Aorta (tissue), 5 donors: ENCODE results near the gene CEP112. TPM values are rescaled to one million over a fixed set of nuclear protein-coding genes. Genes with fewer than 3 reads are reported as not detected.

Experiments used
- ATAC-seq: fragments of 200-7000 bp; cut with Tn5 transposase; one replicate; pipeline ENCODE4 v1.9.1; 2022; ENCODE audit warnings: moderate library complexity; ENCODE audit not compliant: low FRiP score
- DNase-seq, 2 donors: peaks; one replicate each; pipeline ENCODE4 v3.0.0-alpha.2; 2020
- H3K27ac ChIP-seq, 2 donors: one replicate each; pipeline ENCODE4 v1.5.1; 2013; ENCODE audit warnings: low read length in 2 of 2, mild to moderate bottlenecking in 2 of 2, moderate library complexity in 2 of 2, control low read depth in 1 of 2, inconsistent platforms in 1 of 2, low read depth in 1 of 2
- H3K27me3 ChIP-seq, 2 donors: one replicate each; pipeline ENCODE4 v1.6.1; 2013; ENCODE audit warnings: control low read depth in 1 of 2, low read length in 1 of 2, mild to moderate bottlenecking in 1 of 2, moderate library complexity in 1 of 2; ENCODE audit not compliant: insufficient read depth in 2 of 2, control insufficient read depth in 1 of 2
- H3K36me3 ChIP-seq, 2 donors: one replicate each; pipeline ENCODE4 v1.6.1; 2013; ENCODE audit warnings: control low read depth in 1 of 2, low read length in 1 of 2, mild to moderate bottlenecking in 1 of 2; ENCODE audit not compliant: insufficient read depth in 2 of 2, control insufficient read depth in 1 of 2
- H3K4me1 ChIP-seq, 2 donors: one replicate each; pipeline ENCODE4 v1.6.1; 2013; ENCODE audit warnings: low read length in 2 of 2, control low read depth in 1 of 2, mild to moderate bottlenecking in 1 of 2, moderate library complexity in 1 of 2; ENCODE audit not compliant: insufficient read depth in 2 of 2, control insufficient read depth in 1 of 2
- H3K4me3 ChIP-seq, 2 donors: one replicate each; pipeline ENCODE4 v1.5.1; 2013; ENCODE audit warnings: low read length in 2 of 2, control low read depth in 1 of 2, mild to moderate bottlenecking in 1 of 2
- H3K9me3 ChIP-seq: one replicate; pipeline ENCODE4 v1.6.1; 2013; ENCODE audit warnings: mild to moderate bottlenecking, low read length; ENCODE audit not compliant: control insufficient read depth
- WGBS, 2 donors: extraction: QIAGEN DNeasy Blood & Tissue Kit; methylation state at CpG; one replicate each; pipeline ENCODE4 v1.1.7; 2013; 5-methylcytosine and 5-hydroxymethylcytosine counted together
- intact Hi-C, 2 donors: fragments of 100-400 bp; cut with DNase I; formaldehyde crosslinking; loops; one replicate each; pipeline versions ENCODE4 v1.14.2 to v1.15.0; 2022
- polyA plus RNA-seq, 2 donors: library from polyadenylated mRNA; stranded (reverse); fragments of 200-250 nt; gene quantifications; one replicate each; pipeline ENCODE4 v1.2.3, GENCODE V29; 2013
- total RNA-seq, 2 donors: library from RNA; stranded (reverse); fragmentation: NEBNext Ultra II Directional; extraction: Animal tissue kit (Norgen Biotek cat#: 25700); gene quantifications; one replicate each; pipeline ENCODE4 v1.2.1, GENCODE V29; 2021
- donor health status: healthy with polysubstance abuse.
- donor health status: Bipolar disorder and iron deficiency.
- donor health status: DM: no; HTN: no; CAD: no.
- donor health status: DM: no; HTN: no; CAD: no.
- donor health status: DM: yes; HTN: yes; CAD: no.

The CEP112 gene
- total and polyA plus RNA-seq, 4 donors, result 17.5 to 47.5 (median 30.7) TPM

DNA sequence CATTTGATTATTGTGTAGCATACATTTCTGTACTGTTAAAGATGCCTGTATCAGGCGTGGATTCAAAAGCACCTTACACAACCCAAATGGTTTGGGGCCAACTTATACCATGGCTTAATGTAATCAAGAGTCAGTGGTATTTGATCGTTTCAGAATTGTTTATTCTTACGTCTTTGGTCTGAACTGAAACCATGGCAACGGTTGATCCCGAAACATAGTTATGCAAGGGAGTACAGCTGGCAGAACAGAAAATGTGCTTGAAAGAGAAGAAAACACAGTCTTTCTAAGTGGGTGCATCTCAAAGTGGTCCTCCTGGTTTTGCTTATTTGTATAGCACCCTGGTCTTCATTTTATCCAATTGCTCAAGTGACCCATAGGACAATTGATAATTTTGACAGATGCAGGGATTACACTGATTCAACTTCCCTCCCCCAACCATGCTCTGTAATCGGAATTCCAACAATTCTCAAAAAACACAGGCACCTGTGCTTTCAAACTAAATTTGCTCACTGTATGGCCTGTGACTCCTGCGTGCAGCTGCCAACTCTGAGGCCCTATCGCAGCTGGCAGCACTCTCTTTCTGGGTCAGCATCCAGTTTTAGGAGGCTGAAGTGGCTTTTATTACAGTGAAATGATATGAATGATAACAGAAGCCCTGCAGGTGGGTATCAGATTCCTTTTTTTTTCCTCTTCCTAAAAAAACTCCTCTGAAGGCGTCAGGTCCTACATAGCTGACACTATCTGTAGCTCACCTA is 553.5 kb downstream of the CEP112 start:
- Histone ChIP-seq H3K4me3 (no peak overlapping the region), H3K27me3 (no peaks in the 10 kb centered on the region), H3K9me3 (no peaks in the 10 kb centered on the region), H3K4me1 (no peaks in the 10 kb centered on the region), H3K36me3 (peaks cover 0 to 3% of the 10 kb centered on the region in 2 donors), H3K27ac (no peak overlapping the region)
- ATAC-seq (no peak), DNase-seq (no peak)
- intact Hi-C loops, result no loop called here
- 41 to 44% methylated on average over 9 of the region's 9 CpGs for WGBS, 2 donors

DNA sequence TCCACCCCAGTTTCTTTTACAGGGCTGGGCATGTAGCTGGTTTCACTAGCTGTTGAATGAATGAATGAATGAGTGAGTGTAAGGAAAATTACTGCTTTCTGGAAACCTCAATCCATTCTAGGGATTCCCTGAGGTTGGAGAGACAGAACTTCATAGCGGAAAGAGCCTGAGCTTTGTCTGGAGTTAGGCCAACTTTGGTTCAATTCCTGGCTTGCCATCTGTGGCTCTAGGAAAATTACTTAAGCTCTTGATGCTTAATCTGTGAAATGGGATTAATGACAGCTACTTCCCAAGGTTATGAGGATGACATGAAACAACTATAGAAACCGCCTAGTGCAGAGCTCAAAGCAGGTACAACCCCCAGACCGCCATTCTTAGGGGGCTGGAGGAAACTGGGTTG is 554.1 kb downstream of the CEP112 start:
- no peak for ATAC-seq
- intact Hi-C loops, result no loop called here

DNA sequence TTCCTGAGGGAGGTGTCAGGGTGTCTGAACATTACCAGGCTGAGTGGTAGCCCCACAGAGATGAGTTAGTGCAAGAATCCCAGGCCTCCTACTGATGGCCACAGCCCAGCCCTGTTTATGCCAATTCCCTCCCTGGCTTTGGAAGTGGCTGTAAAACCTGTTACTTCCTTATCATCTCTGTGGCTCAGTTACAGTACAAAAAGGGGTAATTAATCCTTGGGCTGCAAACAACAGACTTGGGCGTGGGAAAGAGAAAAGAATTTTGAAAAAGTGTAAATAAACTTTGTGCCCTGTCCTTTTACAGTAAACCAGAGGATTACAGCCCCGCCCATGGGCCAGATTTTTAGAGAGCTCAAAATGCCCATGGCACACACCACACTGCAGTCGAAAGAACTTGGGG is 557.4 kb downstream of the CEP112 start:
- 96 to 99% methylated on average over 3 of the region's 3 CpGs for WGBS, 2 donors

More for the DNA sequence above, 554.1 kb downstream of the CEP112 start:
- no peak overlapping the region for H3K27ac ChIP-seq
- no peaks in the 10 kb centered on the region for H3K9me3 ChIP-seq
- no peaks in the 10 kb centered on the region for H3K27me3 ChIP-seq
- WGBS, 2 donors, result 87 to 91% methylated on average over 3 of the region's 3 CpGs
- H3K4me3 ChIP-seq, result no peak overlapping the region
- DNase-seq, result no peak
- no peaks in the 10 kb centered on the region for H3K4me1 ChIP-seq
- H3K36me3 ChIP-seq, result peaks cover 0 to 3% of the 10 kb centered on the region in 2 donors

DNA sequence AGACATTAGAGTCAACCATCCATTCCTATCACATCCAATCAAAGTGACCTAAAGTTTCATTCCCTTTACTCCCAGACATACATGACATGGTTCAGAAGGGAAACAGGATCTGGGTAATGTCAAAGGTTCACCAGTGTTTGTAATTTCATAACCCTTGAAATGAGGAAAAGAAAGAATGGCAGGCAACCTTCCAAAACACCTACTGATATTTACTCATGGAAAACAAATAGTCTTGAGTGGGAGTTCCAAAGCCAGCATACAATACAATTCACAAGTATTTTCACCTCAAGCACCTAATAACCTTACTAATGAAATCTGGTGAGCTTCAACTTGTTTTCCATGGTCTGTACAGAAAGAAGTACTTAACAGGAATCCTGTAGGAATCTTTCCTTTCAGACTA is 557.9 kb downstream of the CEP112 start:
- intact Hi-C loops, result no loop called here

More for the DNA sequence above, 557.4 kb downstream of the CEP112 start:
- Histone ChIP-seq H3K4me1 (no peaks in the 10 kb centered on the region), H3K27ac (no peak overlapping the region), H3K27me3 (no peaks in the 10 kb centered on the region), H3K9me3 (no peaks in the 10 kb centered on the region), H3K36me3 (peaks cover 0 to 3% of the 10 kb centered on the region in 2 donors), H3K4me3 (no peak overlapping the region)
- ATAC-seq (no peak), DNase-seq (no peak)
- intact Hi-C loops, result no loop called here

DNA sequence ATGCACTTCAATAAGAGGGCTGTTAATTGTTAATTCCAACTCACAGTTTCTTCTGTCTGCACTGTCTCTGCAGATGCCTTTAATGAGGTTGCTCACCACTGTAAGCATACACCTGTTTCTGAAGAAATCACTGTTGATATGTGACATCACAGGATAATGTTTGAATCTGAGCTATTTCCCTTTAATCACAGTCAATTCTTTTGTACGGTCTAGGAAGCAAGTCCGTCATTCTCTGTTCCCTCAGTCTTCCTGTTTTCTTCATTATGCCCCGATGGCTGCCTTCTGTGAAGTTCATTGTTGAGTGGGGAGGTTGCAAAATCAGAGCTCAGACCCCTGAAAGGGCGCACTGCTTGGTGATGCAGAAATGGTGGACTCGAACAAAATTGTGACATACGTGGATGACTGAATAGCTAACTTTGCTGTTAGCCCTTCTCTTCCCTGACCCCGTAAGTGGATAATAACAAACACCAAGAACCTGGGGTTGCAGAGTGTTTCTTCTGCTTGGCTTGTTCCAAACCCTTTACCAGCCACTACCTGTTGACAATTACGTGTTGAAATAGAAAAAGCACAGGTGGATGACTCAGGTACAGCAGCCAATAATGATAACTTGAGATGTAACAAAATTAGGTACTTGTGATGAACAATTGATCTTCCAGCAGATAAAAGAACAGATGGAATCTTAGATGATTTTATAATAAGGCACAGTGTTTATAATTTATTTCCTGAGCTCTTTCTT is 558.6 kb downstream of the CEP112 start:
- no peaks in the 10 kb centered on the region for H3K4me1 ChIP-seq
- DNase-seq, result no peak
- WGBS, 2 donors, result 91 to 92% methylated on average over 8 of the region's 8 CpGs
- intact Hi-C loops, result no loop called here
- H3K4me3 ChIP-seq, result no peak overlapping the region
- no peaks in the 10 kb centered on the region for H3K27me3 ChIP-seq
- no peak for ATAC-seq
- no peak overlapping the region for H3K27ac ChIP-seq
- H3K36me3 ChIP-seq, result peaks cover 0 to 3% of the 10 kb centered on the region in 2 donors
- no peaks in the 10 kb centered on the region for H3K9me3 ChIP-seq

More for the DNA sequence above, 557.9 kb downstream of the CEP112 start:
- ATAC-seq (no peak), DNase-seq (no peak)
- no peaks in the 10 kb centered on the region for H3K27me3 ChIP-seq
- no peak overlapping the region for H3K4me3 ChIP-seq
- no peaks in the 10 kb centered on the region for H3K4me1 ChIP-seq
- no peaks in the 10 kb centered on the region for H3K9me3 ChIP-seq
- peaks cover 0 to 3% of the 10 kb centered on the region in 2 donors for H3K36me3 ChIP-seq
- H3K27ac ChIP-seq, result no peak overlapping the region

DNA sequence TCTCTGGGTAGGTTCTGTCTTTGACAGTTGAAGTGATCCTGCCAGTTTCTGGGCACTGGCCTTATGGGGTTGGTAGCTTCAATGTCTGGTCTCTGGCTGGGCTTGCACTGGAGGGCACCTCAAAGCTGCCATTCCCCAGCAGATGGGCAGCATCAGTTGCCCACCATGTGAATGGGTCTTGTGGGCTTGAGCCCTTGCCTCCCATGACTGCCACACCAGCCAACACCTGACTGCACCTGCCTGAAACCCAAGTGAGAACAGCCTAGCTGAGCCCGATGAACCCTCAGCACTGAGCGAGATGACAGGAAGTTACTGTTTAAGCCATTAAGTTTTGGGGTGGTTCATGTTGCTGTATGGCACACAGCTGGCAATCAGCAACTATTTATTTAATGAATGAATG is 561.4 kb downstream of the CEP112 start:
- no peak overlapping the region for H3K27ac ChIP-seq
- no peak overlapping the region for H3K4me3 ChIP-seq
- intact Hi-C loops, result no loop called here
- ATAC-seq (no peak), DNase-seq (no peak)
- H3K9me3 ChIP-seq, result no peaks in the 10 kb centered on the region
- 99 to 100% methylated on average over 2 of the region's 2 CpGs for WGBS, 2 donors
- H3K4me1 ChIP-seq, result peaks cover 0 to 4% of the 10 kb centered on the region in 2 donors
- H3K36me3 ChIP-seq, result no peaks in the 10 kb centered on the region
- H3K27me3 ChIP-seq, result no peaks in the 10 kb centered on the region

DNA sequence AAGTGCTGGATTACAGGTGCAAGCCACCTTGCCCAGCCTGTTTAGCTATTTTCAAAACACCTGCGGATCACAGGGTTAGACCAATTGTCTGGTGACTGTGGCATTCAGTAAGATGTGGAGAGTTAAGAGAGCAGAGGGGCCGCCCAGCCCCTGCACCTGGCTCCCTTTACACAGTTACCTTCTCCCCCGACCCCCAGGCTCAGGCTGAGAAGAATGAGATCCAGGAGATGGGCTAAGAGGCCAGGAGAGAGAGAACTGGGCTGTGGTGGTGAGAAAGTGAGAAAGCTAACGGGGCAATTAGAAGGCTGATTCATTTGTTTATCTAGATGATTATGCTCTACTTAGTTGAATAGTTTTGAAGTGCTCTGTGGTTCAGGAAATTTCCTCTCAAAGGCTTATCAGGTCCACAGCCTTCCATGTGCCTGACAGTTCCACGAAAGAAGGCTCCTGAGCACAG is 562.7 kb downstream of the CEP112 start:
- Histone ChIP-seq H3K9me3 (no peaks in the 10 kb centered on the region), H3K27ac (no peak overlapping the region), H3K36me3 (no peaks in the 10 kb centered on the region), H3K4me1 (peaks cover 0 to 4% of the 10 kb centered on the region in 2 donors), H3K4me3 (no peak overlapping the region), H3K27me3 (no peaks in the 10 kb centered on the region)
- DNase-seq (no peak), ATAC-seq (no peak)
- intact Hi-C loops, result no loop called here
- 96 to 98% methylated on average over 5 of the region's 5 CpGs for WGBS, 2 donors

DNA sequence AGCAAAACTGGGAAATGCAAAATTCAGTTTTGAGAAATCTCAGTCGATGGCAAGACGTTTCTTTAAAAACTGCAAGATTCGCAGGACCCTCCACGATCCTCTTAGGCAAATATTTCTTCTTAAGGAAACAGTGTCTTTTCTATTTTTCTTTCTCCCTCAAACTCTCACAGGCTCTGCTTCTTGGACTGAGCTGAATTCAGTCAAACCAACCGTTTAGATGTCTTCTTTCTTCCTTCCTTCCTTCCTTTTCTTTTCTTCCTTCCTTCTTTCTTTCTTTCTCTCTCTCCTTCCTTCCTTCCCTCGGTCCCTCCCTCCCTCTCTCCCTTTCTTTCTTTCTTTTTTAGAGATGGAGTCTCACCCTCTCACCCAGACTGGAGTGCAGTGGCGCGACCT is 563.3 kb downstream of the CEP112 start:
- H3K27me3 ChIP-seq, result no peaks in the 10 kb centered on the region
- ATAC-seq (no peak), DNase-seq (no peak)
- intact Hi-C loops, result no loop called here
- H3K36me3 ChIP-seq, result no peaks in the 10 kb centered on the region
- peaks cover 0 to 4% of the 10 kb centered on the region in 2 donors for H3K4me1 ChIP-seq
- WGBS, 2 donors, result 33 to 36% methylated on average over 8 of the region's 8 CpGs
- H3K9me3 ChIP-seq, result no peaks in the 10 kb centered on the region
- H3K27ac ChIP-seq, result no peak overlapping the region
- H3K4me3 ChIP-seq, result no peak overlapping the region
